DLD1 (cell line): ENCODE results near the gene TTC33.

Experiments
- in situ Hi-C: cut with HindIII; loops from 2 replicates; pipeline ENCODE4 v1.10.0; 2017; ENCODE audit warnings: low sequenced_read_pairs

TTC33 gene

DNA sequence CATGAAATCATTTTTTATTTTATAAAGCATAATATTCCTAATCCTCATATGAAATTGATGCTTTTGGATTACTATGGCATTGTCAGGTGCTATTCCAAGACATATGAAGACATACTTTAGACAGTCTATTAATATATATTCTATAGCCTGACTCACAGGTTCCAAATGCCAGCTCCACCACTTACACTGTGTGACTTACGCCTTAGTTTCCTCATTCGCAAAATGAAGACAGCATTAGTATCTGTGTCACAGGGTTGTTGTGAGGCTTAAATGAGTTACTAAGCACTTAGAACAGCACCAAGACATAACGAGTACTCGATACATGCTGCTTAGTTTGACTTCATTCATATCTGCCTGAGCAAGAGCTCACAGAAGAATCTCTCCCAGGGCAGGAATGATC lies 208.2 kb downstream of the TTC33 start:
- in situ Hi-C loops = no loop called here

DNA sequence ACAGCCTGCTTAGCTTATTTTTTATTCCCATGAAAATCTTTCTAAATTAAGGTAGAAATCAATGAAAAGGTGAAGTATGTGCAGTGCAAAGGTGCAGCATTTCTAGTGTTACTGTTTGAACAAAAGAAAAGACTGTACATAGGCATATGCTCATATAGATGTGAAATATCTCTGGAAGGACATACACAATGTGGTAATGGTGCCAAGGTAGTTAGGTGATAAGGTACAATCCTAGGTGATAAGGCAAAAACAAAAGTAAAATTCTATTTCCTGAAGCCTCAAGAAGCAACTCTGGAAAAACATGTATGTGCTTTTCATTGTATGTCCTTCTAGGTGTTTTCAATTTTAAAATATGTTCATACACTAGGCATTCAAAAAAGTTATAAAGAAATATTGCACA lies 215.5 kb downstream of the TTC33 start:
- in situ Hi-C loops = no loop called here

DNA sequence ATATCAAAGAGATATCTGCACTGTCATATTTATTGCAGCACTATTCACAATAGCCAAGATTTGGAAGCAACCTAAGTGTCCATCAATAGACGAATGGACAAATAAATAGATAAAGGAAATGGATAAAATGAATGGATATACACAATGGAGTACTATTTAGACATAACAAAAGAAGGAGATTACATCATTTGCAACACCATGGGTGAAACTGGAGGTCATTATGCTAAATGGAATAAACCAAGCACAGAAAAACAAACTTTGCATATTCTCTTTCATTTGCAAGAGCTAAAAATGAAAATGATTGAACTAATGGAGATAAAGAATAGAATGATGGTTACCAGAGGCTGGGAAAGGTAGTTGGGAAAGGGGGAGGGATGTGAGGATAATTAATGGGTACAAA lies 231.1 kb downstream of the TTC33 start:
- in situ Hi-C loops = no loop called here

DNA sequence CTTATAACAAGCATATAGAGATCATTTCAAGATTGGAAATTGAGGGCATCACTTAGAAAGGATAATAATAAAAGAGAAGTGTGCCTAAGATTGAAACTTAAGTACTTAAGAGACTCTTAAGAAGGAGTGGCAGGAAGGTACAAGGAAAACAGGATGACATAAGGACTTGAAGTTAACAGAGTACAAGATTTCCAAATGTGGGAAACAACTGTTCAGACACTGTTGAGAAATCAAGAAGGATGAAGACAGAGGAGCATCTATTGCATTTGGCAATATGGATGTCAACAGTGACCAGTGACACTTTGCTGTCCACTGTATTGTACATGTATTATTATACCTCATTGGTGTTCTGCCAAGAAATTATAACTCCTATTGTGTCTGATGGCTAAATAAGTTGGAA lies 233.8 kb downstream of the TTC33 start:
- in situ Hi-C loops = no loop called here

DNA sequence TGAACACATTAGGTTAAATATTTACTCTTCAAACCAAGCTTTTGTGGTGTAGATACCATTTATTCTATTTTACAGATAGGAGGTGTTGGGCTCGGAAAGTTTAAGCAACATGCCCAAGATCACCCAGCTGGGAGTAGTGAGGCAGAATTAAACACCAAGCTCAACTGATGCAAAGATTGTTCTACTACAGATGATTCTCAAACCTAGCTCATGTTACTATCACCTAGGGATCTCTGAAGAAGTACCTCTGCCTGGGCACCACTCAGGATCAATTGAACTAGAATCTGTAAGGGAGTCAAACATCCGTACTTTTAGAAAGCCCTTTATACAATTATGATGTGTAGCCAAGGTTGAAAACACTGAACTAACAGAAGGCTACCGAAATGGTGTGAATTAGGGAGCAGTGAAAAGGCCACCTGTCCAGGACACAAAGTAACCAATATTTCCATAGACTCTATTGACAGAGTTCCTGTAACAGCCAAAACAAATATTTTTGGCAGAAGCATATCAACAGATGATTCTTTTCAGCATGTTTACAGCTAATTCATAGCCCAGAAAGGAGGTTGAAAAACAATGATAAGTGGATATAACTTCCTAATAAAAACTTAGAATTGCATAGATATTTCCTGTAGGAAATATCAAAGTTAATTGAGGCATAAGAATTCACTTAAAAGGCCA lies 234.5 kb downstream of the TTC33 start:
- in situ Hi-C loops = no loop called here

DNA sequence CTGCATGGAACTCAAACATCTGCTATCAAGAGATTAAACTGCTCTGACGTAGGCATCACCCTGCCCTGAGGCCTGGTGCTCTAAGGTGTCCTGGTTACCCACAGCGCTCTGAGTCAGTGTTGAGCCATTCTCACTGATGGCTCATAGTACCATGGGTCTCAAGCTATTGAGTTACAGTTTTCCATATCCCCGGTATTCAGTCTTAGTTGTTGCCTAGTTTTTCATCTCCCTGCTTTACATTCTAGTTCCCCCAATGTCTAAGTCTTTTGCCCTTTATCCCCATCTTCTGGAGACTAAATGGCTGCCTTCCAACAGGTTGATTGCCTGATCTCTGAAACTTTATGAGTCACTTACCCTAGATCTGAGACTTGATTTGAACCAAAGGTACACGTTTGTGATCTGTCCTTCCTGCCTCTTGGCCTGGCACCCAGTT lies 237.3 kb downstream of the TTC33 start:
- in situ Hi-C loops = no loop called here

DNA sequence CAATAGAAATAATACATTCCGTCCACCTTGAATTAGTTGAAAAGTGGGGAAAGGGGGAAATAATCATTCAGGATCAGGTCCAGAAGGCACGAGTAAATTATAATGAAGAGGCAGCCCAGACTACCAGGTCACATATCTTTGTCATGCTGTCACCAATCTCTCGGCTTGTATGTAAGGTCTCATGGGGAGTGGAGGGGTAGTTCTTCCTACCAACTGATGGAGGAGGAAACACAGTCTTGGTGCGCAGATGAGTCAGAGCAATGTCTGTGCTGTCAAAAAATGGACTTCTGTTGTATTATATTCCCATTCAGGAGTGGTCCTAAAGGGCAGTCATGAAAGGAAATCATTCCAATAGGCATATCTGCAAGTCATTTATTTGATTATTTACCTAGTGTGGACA lies 240.3 kb downstream of the TTC33 start:
- in situ Hi-C loops = no loop called here

DNA sequence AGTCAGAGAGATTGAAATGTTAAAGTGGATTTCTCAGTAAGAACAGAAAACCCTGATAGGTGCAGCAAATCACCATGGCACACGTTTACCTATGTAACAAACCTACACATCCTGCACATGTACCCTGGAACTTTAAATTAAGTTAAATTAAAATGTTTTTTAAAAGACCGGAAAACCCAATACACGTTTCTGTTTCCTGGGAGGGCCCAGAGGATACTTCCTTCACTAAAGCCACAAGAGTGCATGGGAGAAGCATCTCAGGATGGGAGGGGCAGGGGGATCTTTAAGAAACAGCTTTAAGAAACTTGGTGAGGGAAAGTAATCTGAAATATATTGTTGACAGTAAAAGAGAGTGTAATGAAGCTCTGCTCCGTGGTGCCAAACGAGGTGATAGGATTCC lies 240.8 kb downstream of the TTC33 start:
- in situ Hi-C loops = no loop called here

DNA sequence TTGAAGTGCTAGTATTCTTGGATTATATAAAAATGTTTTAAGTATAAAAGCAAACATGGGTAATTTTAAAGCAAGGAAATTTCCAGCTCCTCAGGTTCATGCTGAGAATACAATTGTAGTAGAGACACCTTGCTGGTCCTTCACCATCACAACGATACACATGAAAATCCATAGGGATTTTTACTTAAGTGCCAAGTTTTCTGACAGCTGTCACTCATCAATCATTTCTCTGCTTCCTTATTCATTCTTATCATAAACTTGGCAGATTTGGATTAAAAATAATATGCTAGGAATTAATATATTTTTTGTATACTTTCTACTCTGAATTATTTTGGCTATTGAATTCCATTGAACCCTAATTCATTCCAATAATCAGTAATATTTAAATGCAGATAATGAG lies 244.0 kb downstream of the TTC33 start:
- in situ Hi-C loops = no loop called here

DNA sequence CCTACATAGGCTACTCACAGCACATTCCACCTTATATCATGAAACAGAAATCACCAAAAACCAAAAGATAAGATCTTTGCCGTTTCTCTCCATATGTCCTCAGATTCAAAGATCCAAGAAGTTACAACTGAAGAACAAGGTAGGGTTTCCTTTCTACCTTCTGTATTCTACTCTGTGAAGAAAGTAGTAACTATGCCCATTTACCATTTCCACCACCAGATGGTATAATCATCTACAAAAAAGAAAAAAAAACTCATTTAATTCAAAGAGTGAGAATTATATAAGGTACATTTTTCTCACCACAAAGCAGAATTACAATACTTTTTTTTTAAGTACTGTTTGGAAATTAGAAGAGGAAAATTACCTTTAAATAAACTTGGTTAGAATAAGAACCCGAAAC lies 248.7 kb downstream of the TTC33 start:
- in situ Hi-C loops = no loop called here

DNA sequence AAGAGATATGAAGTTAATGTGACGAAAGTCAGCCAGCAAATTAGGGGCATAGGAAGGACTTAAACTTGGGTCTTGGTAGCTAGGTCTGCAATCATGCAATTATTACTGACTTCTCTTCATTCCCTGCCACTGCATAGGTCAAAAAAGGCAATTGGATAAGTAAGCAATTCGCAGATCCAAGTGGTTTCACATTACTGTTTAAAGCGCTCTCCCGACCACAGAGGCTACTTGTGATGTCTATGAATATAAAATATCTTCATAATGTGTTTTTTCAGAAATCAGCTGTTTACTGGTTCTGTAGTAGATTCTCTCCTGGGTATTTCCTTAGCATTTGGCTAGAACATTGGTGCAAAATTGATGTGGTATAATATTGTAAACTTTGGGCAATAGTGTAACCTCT lies 250.7 kb downstream of the TTC33 start:
- in situ Hi-C loops = no loop called here

DNA sequence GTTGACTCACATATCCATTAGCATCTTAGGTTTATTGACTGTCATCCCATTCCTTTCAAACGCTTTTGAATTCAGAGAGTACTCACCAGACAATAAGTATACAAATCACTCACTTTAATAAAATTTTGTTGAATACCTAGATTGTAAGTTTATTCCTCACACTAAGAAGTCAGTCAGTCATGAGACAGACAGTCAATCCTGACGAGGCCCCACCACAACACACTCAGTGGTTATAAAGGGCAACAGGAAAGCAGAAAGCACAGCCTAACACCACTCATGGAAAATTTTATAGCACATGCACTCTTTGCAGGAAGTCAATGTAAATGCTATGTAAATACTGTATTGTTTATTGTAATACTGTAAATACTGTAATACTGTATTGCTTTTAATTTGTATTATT lies 252.3 kb downstream of the TTC33 start:
- in situ Hi-C loops = no loop called here

DNA sequence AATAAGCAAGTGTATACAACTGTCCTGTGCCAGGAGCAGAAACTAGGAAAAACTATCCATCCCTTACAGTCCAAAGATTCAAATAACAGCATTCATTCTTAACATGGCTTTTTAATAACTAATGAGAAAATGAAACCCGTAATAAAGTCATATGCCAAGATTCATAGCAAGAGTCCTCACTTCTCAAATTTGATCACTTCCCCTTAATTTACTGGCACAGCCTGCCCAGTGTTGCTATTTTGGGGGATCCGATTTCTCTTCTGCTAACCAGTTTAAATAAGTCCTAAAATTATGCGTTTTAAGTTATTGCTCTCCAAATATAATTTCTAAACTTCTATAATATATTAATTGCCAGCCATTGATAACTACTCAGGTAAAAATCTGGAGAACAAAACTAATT lies 253.0 kb downstream of the TTC33 start:
- in situ Hi-C loops = no loop called here

DNA sequence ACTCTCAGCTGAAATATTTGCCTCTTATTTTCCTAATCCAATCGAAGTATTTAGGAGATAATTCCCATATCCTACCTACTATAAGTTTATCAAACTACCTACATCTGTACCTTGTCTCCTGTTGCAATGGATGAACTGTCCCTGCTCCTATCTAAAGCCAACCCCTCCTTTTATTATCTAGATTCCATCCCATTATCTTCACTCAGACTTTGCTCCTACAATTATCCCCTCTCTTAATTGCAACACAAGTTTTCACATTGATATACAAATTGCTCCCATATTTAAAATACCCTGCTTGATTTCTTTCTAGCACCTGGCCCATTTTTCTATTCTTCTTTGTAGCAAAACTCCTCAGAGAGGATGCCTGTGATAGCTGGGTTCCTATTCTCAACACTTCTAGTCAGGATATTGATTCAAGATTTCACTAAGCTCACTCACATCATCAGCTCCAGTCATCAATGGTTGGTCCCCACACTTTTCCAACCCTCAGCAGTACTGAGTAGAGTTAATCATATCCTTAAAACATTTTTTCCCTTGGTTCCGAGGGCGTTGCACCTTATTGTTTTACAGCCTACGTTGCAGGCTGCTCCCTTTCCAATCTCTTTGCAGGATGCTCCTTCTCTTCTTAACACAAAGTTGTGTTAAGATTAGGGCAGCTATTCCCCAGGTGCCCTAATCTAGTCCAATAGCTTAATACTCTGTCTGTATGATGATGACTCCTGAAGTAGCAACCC lies 253.9 kb downstream of the TTC33 start:
- in situ Hi-C loops = no loop called here

DNA sequence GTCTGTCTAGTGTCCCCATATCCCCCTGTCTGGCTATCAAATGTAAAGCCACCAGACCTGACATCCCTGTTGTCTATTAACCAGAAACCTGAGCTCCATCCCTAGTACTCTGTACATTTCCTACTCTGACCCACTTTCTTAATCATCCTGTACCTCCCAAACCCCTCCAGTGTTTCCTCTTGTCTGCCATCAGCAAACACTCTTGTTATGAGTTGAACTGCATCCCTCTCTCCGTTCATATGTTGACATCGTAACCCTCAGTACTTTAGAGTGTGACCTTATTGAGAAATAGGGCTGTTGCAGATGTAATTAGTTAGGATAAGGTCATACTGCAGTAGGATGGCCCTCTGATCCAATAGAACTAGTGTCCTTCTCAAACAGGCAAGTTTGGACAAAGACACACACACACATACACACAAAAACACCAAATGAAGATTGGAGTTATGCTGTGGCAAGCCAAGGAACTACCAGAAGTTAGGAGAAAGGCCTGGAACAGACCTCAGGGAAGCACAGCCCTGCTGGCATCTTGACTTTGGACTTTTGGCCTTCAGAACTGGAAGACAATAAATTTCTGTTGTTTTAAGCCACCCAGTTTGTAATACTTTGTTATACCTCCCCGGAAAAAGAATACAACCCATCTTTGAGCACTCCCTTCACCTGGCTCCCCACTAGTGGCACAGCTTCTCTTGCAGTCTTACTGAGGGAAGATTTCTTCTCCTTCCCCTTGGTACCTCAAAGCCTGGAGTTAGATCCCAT lies 256.1 kb downstream of the TTC33 start:
- in situ Hi-C loops = no loop called here

DNA sequence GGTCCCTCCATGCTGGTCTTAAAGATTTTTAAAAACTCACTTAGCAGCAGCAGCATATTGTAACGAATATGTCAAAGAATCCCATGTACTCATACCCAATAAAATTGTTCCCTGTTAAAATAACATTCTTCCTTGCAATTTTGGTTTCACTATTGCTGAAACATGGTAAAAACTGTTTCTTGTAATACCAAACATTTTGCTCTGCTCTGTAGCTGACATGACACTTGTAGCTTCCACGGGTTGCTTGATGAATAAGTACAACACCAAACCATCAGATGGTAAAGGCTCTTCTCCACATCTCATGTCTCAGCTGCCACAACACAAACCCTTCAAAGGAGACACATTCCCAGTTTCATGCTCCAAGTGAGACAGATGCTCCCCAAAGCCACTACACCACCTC lies 256.8 kb downstream of the TTC33 start:
- in situ Hi-C loops = no loop called here

DNA sequence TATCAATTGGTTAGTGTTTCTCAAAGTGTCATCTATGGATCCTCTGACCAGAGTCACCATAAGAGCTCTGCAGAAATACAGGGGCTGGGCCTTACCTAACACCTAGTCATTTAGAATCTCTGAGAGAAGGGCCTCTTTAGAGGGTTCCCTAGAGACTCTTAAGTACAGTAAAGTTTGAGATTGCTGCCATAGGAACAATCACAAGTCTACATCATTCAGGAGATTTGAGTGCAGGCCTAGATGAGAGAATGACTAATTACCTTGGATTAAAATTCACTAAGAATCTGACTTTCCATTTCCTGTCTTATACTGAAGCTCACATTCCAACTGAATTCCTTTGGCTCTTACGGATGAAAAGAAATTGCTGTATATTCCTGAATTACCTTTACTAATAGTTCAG lies 258.2 kb downstream of the TTC33 start:
- in situ Hi-C loops = no loop called here

DNA sequence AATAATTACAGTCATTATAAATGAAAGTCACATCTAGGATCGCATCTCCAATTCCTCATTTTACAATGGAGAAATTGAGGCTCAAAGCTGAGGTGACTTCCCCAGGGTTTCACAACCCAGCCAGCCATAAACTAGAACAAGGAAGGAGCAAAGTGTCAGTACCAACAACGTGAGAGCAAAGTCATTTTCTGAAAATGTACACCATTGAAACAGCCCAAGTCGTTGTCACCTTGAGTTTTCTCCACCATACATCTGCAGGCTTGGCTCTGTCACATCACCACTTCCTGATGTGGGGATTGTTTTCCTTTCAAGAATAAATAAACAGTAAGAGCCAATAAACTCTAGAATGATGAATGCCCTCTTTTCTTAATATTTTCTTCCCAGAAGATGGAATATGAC lies 260.5 kb downstream of the TTC33 start:
- in situ Hi-C loops = no loop called here

DNA sequence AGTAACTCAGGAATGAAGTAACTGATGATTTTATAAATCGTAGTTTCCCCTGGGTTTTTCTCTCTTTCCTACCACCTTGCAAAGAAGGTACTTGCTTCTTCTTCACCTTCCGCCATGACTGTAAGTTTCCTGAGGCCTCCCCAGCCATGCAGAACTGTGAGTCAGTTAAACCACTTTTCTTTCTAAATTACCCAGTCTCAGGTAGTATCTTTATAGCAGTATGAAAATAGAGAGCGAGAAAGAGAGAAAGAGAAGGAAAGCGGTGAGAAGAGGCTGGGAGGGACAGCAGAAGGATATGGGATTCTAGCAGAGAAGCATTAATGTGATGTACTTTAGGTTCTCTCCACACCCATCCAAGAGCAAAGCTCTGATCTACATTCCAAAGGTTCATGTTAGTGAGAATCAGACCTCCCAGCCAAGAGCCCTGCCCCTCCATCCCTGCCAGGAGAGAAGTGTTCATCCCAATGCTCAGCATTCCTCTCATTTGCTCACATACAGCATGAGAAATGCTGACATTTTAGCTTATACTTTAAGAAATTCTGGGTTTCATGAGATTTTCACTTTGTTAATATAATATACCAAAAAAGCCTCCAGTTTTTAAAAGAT lies 261.0 kb downstream of the TTC33 start:
- in situ Hi-C loops = no loop called here

DNA sequence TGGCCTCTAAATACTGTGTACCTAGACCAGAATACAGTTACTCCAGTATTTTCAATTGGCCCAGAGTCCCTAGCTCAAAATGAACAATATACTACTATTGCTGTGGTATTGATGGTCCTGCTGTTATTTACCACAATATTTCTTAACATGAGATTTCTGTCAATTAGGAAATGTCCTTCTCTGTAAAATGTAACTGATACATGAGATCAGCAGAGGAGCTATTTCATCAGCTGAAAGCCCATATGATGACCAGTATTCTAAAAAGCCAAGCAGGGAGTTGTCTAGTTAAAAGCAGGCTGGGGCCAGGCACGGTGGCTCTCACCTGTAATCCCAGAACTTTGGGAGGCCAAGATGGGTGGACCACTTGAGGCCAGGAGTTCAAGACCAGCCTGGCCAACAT lies 263.7 kb downstream of the TTC33 start:
- in situ Hi-C loops = no loop called here

DNA sequence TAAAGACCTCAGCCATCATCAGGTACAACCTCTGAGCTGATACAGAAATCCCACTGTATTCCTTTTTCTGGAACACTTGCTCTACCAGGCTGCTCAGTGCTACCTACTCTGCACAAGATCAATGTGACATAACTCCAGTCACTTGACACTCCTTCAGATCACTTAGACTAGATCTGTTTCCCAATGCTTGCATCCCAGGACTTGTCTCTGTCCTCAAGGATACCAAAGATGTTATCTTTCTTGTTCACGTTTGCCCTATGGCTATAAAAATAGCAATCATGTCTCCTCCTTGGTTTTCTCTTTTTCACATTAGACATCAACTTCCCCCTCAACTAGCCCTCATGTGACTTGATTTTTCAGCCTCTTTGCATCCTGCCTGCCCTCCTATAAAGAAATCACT lies 264.1 kb downstream of the TTC33 start:
- in situ Hi-C loops = no loop called here
